OCI-LY7 (cell line): ENCODE data around the gene GLYR1.

Experiments used
- EZH2phosphoT487 ChIP-seq: fragments of 200-600 bp; sonication (generic); IDR thresholded peaks from 2 replicates; pipeline ENCODE4 v1.6.1; 2018; ENCODE audit warnings: low read depth, borderline replicate concordance, mild to moderate bottlenecking, mixed run types, antibody characterized with exemption, low read length, moderate library complexity, mixed read lengths
- TF ChIP-seq, protein P1 (sequence below): fragments of 200-600 bp; sonication (generic); conservative IDR thresholded peaks from 2 replicates; pipeline ENCODE4 v1.5.1; 2014; ENCODE audit warnings: mild to moderate bottlenecking, antibody characterized with exemption, low read length, moderate library complexity, mixed read lengths

DNA sequence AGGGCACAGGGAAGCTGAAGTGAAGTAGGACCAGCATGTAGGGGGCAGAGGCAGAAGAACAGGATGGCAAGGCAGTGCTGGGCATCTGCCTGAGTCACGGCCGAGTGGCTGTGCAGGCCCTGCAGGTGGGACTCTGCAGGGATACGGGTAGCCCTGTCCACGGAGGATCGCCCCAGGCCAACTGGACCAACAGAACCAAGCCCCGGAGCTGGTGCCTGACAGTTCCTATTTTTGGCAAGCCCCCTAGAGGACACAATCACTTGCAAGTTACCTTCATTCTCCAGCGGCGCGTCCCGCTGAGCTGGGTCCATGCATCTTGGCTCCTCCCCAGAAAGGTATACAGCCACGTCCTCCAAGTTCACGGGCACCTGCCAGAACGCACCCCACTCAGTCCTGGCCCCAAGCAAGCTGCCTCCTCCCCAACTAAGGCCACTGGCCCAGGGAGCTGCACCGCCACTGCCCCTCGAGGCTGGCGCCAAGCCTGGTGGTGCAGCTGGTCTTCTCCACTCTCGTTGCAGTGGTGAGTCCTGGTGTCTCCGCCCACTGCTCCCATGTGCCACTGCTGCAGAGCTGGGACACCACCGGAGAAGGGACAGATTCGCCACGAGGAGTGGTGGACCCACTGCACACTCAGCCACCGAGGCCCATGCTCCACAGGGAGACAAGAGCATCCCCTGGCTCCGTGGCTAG, 86.7 kb downstream of the GLYR1 start:
- TF ChIP-seq, protein P1, sequence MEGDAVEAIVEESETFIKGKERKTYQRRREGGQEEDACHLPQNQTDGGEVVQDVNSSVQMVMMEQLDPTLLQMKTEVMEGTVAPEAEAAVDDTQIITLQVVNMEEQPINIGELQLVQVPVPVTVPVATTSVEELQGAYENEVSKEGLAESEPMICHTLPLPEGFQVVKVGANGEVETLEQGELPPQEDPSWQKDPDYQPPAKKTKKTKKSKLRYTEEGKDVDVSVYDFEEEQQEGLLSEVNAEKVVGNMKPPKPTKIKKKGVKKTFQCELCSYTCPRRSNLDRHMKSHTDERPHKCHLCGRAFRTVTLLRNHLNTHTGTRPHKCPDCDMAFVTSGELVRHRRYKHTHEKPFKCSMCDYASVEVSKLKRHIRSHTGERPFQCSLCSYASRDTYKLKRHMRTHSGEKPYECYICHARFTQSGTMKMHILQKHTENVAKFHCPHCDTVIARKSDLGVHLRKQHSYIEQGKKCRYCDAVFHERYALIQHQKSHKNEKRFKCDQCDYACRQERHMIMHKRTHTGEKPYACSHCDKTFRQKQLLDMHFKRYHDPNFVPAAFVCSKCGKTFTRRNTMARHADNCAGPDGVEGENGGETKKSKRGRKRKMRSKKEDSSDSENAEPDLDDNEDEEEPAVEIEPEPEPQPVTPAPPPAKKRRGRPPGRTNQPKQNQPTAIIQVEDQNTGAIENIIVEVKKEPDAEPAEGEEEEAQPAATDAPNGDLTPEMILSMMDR = no peak
- no peak for TF ChIP-seq EZH2phosphoT487
